Measurements from ENCODE around the gene TMEM258. TPM values are rescaled to one million over a fixed set of nuclear protein-coding genes. Genes with fewer than 3 reads are reported as not detected.

TMEM258 gene
- total and polyA plus RNA-seq, 2 experiments from 2014 or later: 72.8 to 258 TPM

DNA sequence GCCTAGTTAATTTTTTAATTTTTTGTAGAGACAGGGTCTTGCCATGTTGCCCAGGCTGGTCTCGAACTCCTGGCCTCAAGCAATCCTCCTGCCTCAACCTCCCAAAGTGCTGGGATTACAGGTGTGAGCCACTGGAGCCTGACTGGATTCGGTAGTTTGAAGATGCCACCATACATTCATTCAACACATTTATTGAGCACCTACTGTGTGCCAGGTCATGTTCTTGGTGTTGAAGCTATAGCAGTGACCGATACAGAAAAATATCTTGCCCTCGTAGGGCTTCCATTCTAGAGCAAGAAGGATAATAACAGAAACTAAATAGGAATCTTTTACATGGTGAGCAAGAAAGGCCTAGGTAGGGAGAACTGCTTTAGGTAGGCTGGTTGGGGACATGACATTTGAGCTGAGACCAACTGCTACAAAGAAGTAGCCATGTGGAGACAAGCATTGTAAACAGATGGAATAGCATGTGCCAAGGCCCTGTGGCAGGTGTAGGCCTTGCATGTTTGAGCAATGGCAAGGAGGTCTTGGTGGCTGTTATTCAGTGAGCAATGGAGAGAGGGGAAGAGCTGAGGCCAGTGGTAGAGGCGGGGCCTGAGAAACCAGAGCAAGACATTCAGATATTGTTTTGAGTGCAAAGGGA lies 41.6 kb downstream of the TMEM258 start:
- Histone ChIP-seq H3K27ac (no peak overlapping the region), H3K9me3 (ENCODE audit: low read depth) (no peaks in the 10 kb centered on the region), H4K20me1 (ENCODE audit: insufficient read depth) (no peaks in the 10 kb centered on the region), H3K4me1 (ENCODE audit: insufficient read depth) (0 out of 2 replicates have a peak, but pooled peaks cover 3% of the 10 kb centered on the region), H3K9me2 (ENCODE audit: insufficient read depth) (no peaks in the 10 kb centered on the region), H3K36me3 (ENCODE audit: low read depth) (no peaks in the 10 kb centered on the region), H3F3A (ENCODE audit: insufficient read depth) (no peaks in the 10 kb centered on the region), H2AFZ (no peak overlapping the region), H3K27me3 (replicated peaks; ENCODE audit: insufficient read depth) (no peaks in the 10 kb centered on the region), H3K4me3 (no peak overlapping the region), H3K79me2 (ENCODE audit: insufficient read depth) (no peaks in the 10 kb centered on the region), H3K4me2 (ENCODE audit: unreplicated experiment) (no peak overlapping the region), H3K9ac (no peak overlapping the region)
- in situ Hi-C loops (cut with MboI): no loop called here
- 90 to 91% methylated on average over 5 of the region's 5 CpGs for WGBS, 2 experiments (ENCODE audit: low coverage in 1 of 2, low lambda C conversion rate in 2 of 2, missing lambda C conversion rate in 2 of 2)
- DNase-seq: no peak
- TF ChIP-seq EZH2 (IDR thresholded peaks at IDR 0.05; ENCODE audit: insufficient read depth, poor library complexity, severe bottlenecking): no peak
- TF ChIP-seq EZH2phosphoT487 (IDR thresholded peaks at IDR 0.05; ENCODE audit: insufficient read depth, low read depth): no peak

DNA sequence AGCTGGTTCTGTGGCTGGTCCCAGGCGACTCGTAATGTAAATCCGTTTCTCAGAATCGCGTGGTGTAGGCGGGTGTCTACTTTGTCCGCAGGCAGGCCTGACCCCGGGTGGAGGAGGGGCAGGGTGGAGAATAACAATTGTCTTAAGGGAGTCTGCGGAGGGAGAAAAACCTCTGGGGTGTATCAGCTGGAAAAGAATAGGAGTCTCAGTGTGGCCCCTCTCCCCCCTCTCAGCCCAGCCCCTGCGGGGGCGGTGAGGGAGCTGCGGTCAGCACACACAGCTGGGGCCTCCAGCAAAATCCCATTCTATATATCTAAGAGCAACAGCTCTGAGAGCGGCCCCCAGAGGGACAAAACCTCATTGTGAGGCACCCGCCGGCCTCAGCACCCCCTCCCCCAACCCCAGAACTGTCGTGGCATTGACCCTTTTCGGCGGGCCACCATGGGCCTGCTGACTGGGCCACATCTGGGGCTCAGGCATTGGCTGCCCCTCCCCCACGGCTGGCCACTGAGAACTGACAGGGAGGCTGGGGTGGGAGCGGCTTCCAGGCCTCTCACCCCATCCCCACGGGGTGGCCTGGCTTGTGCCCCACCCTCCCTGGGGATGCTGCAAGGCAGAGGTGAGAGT lies 42.7 kb downstream of the TMEM258 start:
- WGBS, 2 experiments (ENCODE audit: low coverage in 1 of 2, low lambda C conversion rate in 2 of 2, missing lambda C conversion rate in 2 of 2): 73% methylated on average over 17 to 21 of the region's 21 CpGs
- in situ Hi-C loops (cut with MboI): no loop called here
- Histone ChIP-seq H3F3A (ENCODE audit: insufficient read depth) (no peaks in the 10 kb centered on the region), H3K4me3 (no peak overlapping the region), H3K27me3 (replicated peaks; ENCODE audit: insufficient read depth) (no peaks in the 10 kb centered on the region), H4K20me1 (ENCODE audit: insufficient read depth) (no peaks in the 10 kb centered on the region), H3K27ac (no peak overlapping the region), H3K36me3 (ENCODE audit: low read depth) (no peaks in the 10 kb centered on the region), H3K79me2 (ENCODE audit: insufficient read depth) (no peaks in the 10 kb centered on the region), H3K4me1 (ENCODE audit: insufficient read depth) (0 out of 2 replicates have a peak, but pooled peaks cover 3% of the 10 kb centered on the region), H3K9me2 (ENCODE audit: insufficient read depth) (no peaks in the 10 kb centered on the region), H3K4me2 (ENCODE audit: unreplicated experiment) (no peak overlapping the region), H2AFZ (no peak overlapping the region), H3K9ac (no peak overlapping the region), H3K9me3 (ENCODE audit: low read depth) (no peaks in the 10 kb centered on the region)
- DNase-seq: no peak
- TF ChIP-seq EZH2 (IDR thresholded peaks at IDR 0.05; ENCODE audit: insufficient read depth, poor library complexity, severe bottlenecking) (no peak), EZH2phosphoT487 (IDR thresholded peaks at IDR 0.05; ENCODE audit: insufficient read depth, low read depth) (no peak)

DNA sequence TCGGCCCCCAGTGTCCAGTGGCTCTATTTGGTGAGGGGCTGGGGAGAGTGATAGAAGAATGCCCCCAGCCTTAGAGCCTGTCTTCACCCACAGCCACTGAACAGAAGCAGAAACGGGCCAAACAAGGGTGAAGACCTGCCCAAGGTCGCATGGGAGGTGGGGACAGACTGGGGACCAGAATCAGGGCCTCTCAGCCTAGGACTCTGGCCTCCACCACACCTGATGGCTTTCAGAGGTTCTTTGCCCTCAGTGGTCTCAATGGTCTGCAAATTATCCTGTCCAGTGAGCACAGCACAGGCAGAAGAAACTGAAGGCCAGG lies 44.5 kb downstream of the TMEM258 start:
- no peak for TF ChIP-seq EZH2 (IDR thresholded peaks at IDR 0.05; ENCODE audit: insufficient read depth, poor library complexity, severe bottlenecking)
- no peak for TF ChIP-seq EZH2phosphoT487 (IDR thresholded peaks at IDR 0.05; ENCODE audit: insufficient read depth, low read depth)
- H3K4me2 ChIP-seq (ENCODE audit: unreplicated experiment): no peak overlapping the region
- 35 to 37% methylated on average over 3 of the region's 3 CpGs for WGBS, 2 experiments (ENCODE audit: low coverage in 1 of 2, low lambda C conversion rate in 2 of 2, missing lambda C conversion rate in 2 of 2)
- 0 out of 2 replicates have a peak, but pooled peaks cover 3% of the 10 kb centered on the region for H3K4me1 ChIP-seq (ENCODE audit: insufficient read depth)
- H3K4me3 ChIP-seq: no peak overlapping the region
- no peaks in the 10 kb centered on the region for H4K20me1 ChIP-seq (ENCODE audit: insufficient read depth)
- H3K9me2 ChIP-seq (ENCODE audit: insufficient read depth): no peaks in the 10 kb centered on the region
- no peaks in the 10 kb centered on the region for H3K36me3 ChIP-seq (ENCODE audit: low read depth)
- H3K79me2 ChIP-seq (ENCODE audit: insufficient read depth): no peaks in the 10 kb centered on the region
- H3K9me3 ChIP-seq (ENCODE audit: low read depth): no peaks in the 10 kb centered on the region
- DNase-seq: no peak
- H3K27ac ChIP-seq: no peak overlapping the region
- no peak overlapping the region for H2AFZ ChIP-seq
- H3K9ac ChIP-seq: no peak overlapping the region
- in situ Hi-C loops (cut with MboI): no loop called here
- no peaks in the 10 kb centered on the region for H3K27me3 ChIP-seq (replicated peaks; ENCODE audit: insufficient read depth)
- no peaks in the 10 kb centered on the region for H3F3A ChIP-seq (ENCODE audit: insufficient read depth)

DNA sequence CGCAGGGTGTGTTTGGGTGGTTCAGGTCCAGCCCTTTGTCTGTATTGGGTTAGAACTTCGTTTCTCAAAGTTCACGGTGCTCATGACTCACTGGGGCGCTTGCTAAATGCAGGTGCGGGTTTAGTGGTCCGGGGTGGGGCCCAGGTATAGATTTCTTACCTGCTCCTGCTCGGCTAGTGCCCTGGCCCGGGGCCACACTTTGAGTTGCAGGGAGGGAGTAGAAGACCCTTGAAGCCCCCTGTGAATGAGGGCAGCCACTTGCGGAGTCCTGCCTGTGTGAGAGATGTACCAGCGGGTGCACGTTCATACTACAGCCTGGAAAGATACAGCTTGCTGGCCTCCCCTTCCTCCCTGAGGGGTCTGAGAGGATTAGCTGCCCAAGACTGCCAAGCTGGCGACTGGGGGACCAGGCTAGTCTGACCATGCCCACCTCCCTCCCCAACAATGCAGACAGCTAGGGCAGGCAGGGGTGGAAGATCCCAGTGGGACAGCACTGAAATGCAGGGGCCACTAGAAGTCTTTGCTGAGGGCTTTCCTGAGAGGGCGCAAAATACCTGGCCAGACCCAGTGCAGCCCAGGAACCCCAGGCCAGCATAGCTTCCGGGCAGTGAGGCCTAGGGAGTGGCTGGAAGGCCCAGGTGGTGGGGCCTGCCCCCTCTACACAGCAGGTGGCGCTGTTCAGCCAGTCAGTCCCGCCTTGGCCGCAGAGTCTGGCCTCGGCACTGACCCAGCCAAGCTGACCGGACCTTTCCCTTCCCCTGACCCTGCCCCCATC lies 45.0 kb downstream of the TMEM258 start:
- H3F3A ChIP-seq (ENCODE audit: insufficient read depth): no peaks in the 10 kb centered on the region
- in situ Hi-C loops (cut with MboI): no loop called here
- no peak overlapping the region for H3K27ac ChIP-seq
- no peaks in the 10 kb centered on the region for H3K36me3 ChIP-seq (ENCODE audit: low read depth)
- no peak overlapping the region for H3K4me2 ChIP-seq (ENCODE audit: unreplicated experiment)
- no peaks in the 10 kb centered on the region for H3K9me3 ChIP-seq (ENCODE audit: low read depth)
- no peak overlapping the region for H3K4me3 ChIP-seq
- H3K27me3 ChIP-seq (replicated peaks; ENCODE audit: insufficient read depth): no peaks in the 10 kb centered on the region
- TF ChIP-seq EZH2 (IDR thresholded peaks at IDR 0.05; ENCODE audit: insufficient read depth, poor library complexity, severe bottlenecking) (no peak), EZH2phosphoT487 (IDR thresholded peaks at IDR 0.05; ENCODE audit: insufficient read depth, low read depth) (no peak)
- no peak overlapping the region for H2AFZ ChIP-seq
- no peaks in the 10 kb centered on the region for H3K79me2 ChIP-seq (ENCODE audit: insufficient read depth)
- no peaks in the 10 kb centered on the region for H3K9me2 ChIP-seq (ENCODE audit: insufficient read depth)
- DNase-seq: peak; percentile 74
- no peaks in the 10 kb centered on the region for H4K20me1 ChIP-seq (ENCODE audit: insufficient read depth)
- H3K4me1 ChIP-seq (ENCODE audit: insufficient read depth): 0 out of 2 replicates have a peak, but pooled peaks cover 3% of the 10 kb centered on the region
- WGBS, 2 experiments (ENCODE audit: low coverage in 1 of 2, low lambda C conversion rate in 2 of 2, missing lambda C conversion rate in 2 of 2): 37 to 40% methylated on average over 19 of the region's 19 CpGs
- no peak overlapping the region for H3K9ac ChIP-seq
